ENCODE data around the gene RC3H2.

GRCh38 chr9:122832194-122832593 is 73.0 kb downstream of the RC3H2 start:
- TF ChIP-seq, protein P1, sequence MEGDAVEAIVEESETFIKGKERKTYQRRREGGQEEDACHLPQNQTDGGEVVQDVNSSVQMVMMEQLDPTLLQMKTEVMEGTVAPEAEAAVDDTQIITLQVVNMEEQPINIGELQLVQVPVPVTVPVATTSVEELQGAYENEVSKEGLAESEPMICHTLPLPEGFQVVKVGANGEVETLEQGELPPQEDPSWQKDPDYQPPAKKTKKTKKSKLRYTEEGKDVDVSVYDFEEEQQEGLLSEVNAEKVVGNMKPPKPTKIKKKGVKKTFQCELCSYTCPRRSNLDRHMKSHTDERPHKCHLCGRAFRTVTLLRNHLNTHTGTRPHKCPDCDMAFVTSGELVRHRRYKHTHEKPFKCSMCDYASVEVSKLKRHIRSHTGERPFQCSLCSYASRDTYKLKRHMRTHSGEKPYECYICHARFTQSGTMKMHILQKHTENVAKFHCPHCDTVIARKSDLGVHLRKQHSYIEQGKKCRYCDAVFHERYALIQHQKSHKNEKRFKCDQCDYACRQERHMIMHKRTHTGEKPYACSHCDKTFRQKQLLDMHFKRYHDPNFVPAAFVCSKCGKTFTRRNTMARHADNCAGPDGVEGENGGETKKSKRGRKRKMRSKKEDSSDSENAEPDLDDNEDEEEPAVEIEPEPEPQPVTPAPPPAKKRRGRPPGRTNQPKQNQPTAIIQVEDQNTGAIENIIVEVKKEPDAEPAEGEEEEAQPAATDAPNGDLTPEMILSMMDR (conservative IDR thresholded peaks at IDR 0.05; ENCODE audit: low read length), result no peak
- no peak for TF ChIP-seq EZH2phosphoT487 (IDR thresholded peaks at IDR 0.05; ENCODE audit: borderline replicate concordance, low read depth, low read length)

Data from OCI-LY7 (cell line).